Measurements from ENCODE around the gene MMP15. TPM values are rescaled to one million over a fixed set of nuclear protein-coding genes. Genes with fewer than 3 reads are reported as not detected.

Gene MMP15
- total and polyA plus RNA-seq, 12 donors, result 24.4 to 88.4 (median 58.1) TPM

DNA sequence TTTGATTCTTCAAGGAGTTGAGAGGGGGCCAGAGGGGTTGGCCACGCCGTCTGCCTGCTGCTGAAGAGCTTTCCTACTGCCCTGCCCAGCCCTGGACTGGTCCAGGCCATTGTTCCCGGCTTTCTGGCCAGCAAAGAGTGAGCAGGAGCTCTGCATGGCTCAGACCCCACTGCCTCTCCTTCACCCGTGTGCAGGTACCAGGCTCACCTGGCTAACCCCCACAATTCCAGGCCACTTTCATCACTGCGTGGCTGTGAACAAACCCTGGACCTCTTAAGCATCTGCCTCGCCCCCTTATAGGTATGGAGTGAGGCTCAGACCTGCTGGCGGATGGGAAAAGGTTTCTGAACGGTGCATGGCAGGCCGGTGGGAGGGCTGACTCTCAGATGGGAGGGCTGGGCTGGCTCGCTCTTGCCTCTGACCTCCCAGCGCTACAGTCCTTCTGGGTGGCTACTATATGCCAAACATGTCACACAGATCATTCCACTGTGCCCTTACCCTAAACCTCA is 33.9 kb upstream of the MMP15 start:
- TF ChIP-seq, protein P1, sequence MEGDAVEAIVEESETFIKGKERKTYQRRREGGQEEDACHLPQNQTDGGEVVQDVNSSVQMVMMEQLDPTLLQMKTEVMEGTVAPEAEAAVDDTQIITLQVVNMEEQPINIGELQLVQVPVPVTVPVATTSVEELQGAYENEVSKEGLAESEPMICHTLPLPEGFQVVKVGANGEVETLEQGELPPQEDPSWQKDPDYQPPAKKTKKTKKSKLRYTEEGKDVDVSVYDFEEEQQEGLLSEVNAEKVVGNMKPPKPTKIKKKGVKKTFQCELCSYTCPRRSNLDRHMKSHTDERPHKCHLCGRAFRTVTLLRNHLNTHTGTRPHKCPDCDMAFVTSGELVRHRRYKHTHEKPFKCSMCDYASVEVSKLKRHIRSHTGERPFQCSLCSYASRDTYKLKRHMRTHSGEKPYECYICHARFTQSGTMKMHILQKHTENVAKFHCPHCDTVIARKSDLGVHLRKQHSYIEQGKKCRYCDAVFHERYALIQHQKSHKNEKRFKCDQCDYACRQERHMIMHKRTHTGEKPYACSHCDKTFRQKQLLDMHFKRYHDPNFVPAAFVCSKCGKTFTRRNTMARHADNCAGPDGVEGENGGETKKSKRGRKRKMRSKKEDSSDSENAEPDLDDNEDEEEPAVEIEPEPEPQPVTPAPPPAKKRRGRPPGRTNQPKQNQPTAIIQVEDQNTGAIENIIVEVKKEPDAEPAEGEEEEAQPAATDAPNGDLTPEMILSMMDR (IDR thresholded peaks at IDR 0.05), result no peak
- DNase-seq, result no peak
- WGBS, 2 donors, result 87 to 88% methylated on average over 11 of the region's 11 CpGs
- intact Hi-C loops (cut with DNase I), result loop anchor here in 2 of 10 donors (5.0 to 10.0 kb wide), 4 partner anchors 84 to 407 kb away; no protein-coding TSS in a partner anchor
- no peak overlapping the region for H3K4me3 ChIP-seq
- H3K27ac ChIP-seq, result no peak overlapping the region
- peaks cover 0 to 34% (median 5%) of the 10 kb centered on the region in 9 donors for H3K36me3 ChIP-seq
- peaks cover 5 to 25% (median 14%) of the 10 kb centered on the region in 9 donors for H3K4me1 ChIP-seq
- no peak for ATAC-seq
- H3K27me3 ChIP-seq, result no peaks in the 10 kb centered on the region
- no peaks in the 10 kb centered on the region for H3K9me3 ChIP-seq

GRCh38 chr16:57992084-57992483 is 33.5 kb upstream of the MMP15 start:
- no peaks in the 10 kb centered on the region for H3K27me3 ChIP-seq
- no peak overlapping the region for H3K27ac ChIP-seq
- H3K36me3 ChIP-seq, result peaks cover 0 to 39% (median 10%) of the 10 kb centered on the region in 9 donors
- ATAC-seq (no peak), DNase-seq (no peak)
- WGBS, 2 donors, result 93 to 94% methylated on average over 6 of the region's 6 CpGs
- intact Hi-C loops (cut with DNase I), result loop anchor here in 2 of 10 donors (5.0 to 10.0 kb wide), 4 partner anchors 85 to 407 kb away; no protein-coding TSS in a partner anchor
- peaks cover 5 to 25% (median 14%) of the 10 kb centered on the region in 9 donors for H3K4me1 ChIP-seq
- no peaks in the 10 kb centered on the region for H3K9me3 ChIP-seq
- TF ChIP-seq, protein P1 (IDR thresholded peaks at IDR 0.05), result no peak
- no peak overlapping the region for H3K4me3 ChIP-seq

DNA sequence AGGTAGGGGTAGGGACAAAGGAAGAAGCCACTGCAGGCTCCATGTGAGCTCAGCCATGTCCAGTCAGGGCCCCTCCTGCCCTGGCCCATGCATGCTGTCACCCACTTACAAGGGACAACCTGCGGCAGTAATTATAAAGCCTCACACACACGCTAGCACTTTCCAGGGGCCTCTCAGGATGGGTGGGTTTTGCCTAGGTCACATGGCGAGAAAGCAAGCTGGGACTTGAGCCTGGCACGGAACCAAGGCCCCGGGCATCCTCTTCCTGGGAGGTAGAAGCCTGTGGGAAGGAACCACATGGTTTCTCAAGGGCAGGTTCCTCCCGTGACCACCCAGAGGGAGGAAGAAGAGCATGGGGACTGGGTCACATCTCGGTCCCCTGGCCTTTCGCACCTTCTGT is 32.1 kb upstream of the MMP15 start:
- no peak for DNase-seq
- ATAC-seq, result no peak
- intact Hi-C loops (cut with DNase I), result loop anchor here in 2 of 10 donors (5.0 to 10.0 kb wide), 4 partner anchors 86 to 409 kb away; no protein-coding TSS in a partner anchor
- TF ChIP-seq, protein P1 (IDR thresholded peaks at IDR 0.05), result no peak
- Histone ChIP-seq H3K9me3 (no peaks in the 10 kb centered on the region), H3K27ac (no peak overlapping the region), H3K36me3 (peaks cover 0 to 49% (median 18%) of the 10 kb centered on the region in 9 donors), H3K4me1 (peaks cover 5 to 34% (median 20%) of the 10 kb centered on the region in 9 donors), H3K4me3 (no peak overlapping the region), H3K27me3 (no peaks in the 10 kb centered on the region)
- WGBS, 2 donors, result 81 to 88% methylated on average over 8 of the region's 8 CpGs

GRCh38 chr16:57993897-57994296 is 31.7 kb upstream of the MMP15 start:
- Histone ChIP-seq H3K27ac (no peak overlapping the region), H3K9me3 (no peaks in the 10 kb centered on the region), H3K27me3 (no peaks in the 10 kb centered on the region), H3K4me1 (peaks cover 5 to 38% (median 25%) of the 10 kb centered on the region in 9 donors), H3K4me3 (no peak overlapping the region), H3K36me3 (peaks cover 0 to 49% (median 18%) of the 10 kb centered on the region in 9 donors)
- no peak for DNase-seq
- intact Hi-C loops (cut with DNase I), result loop anchor here in 2 of 10 donors (5.0 to 10.0 kb wide), 4 partner anchors 87 to 409 kb away; no protein-coding TSS in a partner anchor
- WGBS, 2 donors, result 92 to 93% methylated on average over 3 to 5 of the region's 5 CpGs
- ATAC-seq, result no peak
- TF ChIP-seq, protein P1 (IDR thresholded peaks at IDR 0.05), result no peak
